ENCODE measurements around the gene PHLDB2. TPM values are rescaled to one million over a fixed set of nuclear protein-coding genes. Genes with fewer than 3 reads are reported as not detected.
A peak's percentile ranks its signal among the peaks of the same experiment; 100 is the strongest.

Gene PHLDB2
- total RNA-seq, 1 donor from 2014 or later = 43.5 TPM

DNA sequence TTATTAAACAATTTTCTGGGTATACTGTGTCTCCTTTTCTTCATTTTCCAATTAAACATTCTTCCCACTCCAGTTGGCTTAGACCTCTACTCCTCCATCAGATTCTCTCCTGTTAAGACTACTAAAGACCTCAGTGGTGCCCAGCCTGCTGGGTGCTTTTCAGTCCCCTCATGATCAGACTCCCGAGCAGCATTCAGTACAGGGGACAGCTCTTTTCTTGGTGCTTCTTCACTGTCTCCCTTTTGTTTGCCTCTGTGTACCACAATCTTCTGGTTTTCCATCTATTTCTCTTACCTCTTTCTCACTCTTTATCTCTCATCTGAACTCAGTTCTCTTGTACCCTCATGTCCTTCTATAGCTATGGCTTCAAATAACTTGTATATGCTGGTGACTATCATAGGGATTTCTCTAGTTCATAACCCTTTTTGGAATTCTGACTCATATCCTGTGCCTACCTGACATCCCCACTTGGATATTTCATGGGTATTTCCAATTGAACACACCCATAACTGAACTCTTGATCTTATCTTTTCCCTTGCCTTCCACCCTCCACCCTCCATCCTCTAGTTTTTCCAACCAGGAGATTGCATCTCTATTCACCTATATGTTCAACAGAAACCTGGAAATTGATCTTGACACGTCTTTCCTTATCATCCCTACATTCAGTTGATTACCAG is 64.2 kb downstream of the PHLDB2 start:
- peaks cover 8% of the 10 kb centered on the region for H3K4me1 Mint-ChIP-seq (ENCODE audit: unreplicated experiment)
- TF ChIP-seq, protein P1, sequence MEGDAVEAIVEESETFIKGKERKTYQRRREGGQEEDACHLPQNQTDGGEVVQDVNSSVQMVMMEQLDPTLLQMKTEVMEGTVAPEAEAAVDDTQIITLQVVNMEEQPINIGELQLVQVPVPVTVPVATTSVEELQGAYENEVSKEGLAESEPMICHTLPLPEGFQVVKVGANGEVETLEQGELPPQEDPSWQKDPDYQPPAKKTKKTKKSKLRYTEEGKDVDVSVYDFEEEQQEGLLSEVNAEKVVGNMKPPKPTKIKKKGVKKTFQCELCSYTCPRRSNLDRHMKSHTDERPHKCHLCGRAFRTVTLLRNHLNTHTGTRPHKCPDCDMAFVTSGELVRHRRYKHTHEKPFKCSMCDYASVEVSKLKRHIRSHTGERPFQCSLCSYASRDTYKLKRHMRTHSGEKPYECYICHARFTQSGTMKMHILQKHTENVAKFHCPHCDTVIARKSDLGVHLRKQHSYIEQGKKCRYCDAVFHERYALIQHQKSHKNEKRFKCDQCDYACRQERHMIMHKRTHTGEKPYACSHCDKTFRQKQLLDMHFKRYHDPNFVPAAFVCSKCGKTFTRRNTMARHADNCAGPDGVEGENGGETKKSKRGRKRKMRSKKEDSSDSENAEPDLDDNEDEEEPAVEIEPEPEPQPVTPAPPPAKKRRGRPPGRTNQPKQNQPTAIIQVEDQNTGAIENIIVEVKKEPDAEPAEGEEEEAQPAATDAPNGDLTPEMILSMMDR (conservative IDR thresholded peaks at IDR 0.05) = no peak
- H3K4me3 Mint-ChIP-seq = no peak overlapping the region
- no peaks in the 10 kb centered on the region for H3K9me3 Mint-ChIP-seq
- DNase-seq (ENCODE audit: extremely low spot score, unreplicated experiment) = no peak
- no peaks in the 10 kb centered on the region for H3K27me3 Mint-ChIP-seq
- peaks cover 36% of the 10 kb centered on the region for H3K36me3 Mint-ChIP-seq
- H3K27ac Mint-ChIP-seq = peak overlapping the region; percentile 26

DNA sequence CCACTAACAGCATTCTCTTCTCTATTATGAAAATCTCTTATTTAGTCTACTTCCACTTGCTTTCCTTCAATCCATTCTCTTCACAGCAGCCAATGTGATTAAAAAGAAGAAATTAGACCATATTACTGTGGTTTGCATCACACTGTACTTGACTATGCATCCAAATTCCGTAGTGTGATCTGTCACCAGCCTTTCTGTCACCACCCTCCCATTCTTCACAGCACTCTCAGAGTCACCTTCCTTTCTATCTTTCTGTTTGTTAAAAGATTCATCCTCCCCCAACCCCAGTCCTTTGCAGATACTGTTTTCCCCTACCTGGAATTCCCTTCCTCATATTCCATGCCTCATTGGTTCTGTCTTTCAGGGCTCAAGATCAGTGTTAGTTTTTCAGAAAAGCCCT is 64.7 kb downstream of the PHLDB2 start:
- no peaks in the 10 kb centered on the region for H3K27me3 Mint-ChIP-seq
- peak overlapping the region; percentile 26 for H3K27ac Mint-ChIP-seq
- no peaks in the 10 kb centered on the region for H3K9me3 Mint-ChIP-seq
- TF ChIP-seq, protein P1 (conservative IDR thresholded peaks at IDR 0.05) = no peak
- no peak for DNase-seq (ENCODE audit: extremely low spot score, unreplicated experiment)
- H3K4me3 Mint-ChIP-seq = no peak overlapping the region
- H3K4me1 Mint-ChIP-seq (ENCODE audit: unreplicated experiment) = peaks cover 8% of the 10 kb centered on the region
- peaks cover 39% of the 10 kb centered on the region for H3K36me3 Mint-ChIP-seq

DNA sequence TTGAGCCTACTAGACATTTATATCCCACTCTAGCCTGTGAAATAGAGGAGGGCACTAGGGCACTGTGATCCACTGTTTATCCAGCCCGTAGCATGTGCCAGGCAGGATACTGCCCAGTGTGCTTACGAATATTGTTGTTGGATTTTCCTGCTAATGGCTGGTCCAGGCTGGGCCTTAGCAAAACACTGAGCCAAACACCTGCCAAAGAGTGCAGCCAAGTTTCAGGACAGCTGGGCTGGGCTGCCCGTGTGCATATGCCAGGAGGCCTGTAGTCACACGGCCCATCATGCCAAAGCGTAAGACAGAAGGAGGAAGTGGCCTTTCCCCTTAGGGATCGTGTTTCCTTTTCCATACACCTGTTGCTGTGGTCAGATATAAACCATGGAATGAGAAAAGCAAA is 65.2 kb downstream of the PHLDB2 start:
- Mint-ChIP-seq H3K4me1 (ENCODE audit: unreplicated experiment) (peaks cover 8% of the 10 kb centered on the region), H3K36me3 (peaks cover 37% of the 10 kb centered on the region), H3K4me3 (no peak overlapping the region), H3K27ac (no peak overlapping the region), H3K9me3 (no peaks in the 10 kb centered on the region), H3K27me3 (no peaks in the 10 kb centered on the region)
- DNase-seq (ENCODE audit: extremely low spot score, unreplicated experiment) = no peak
- TF ChIP-seq, protein P1 (conservative IDR thresholded peaks at IDR 0.05) = no peak

DNA sequence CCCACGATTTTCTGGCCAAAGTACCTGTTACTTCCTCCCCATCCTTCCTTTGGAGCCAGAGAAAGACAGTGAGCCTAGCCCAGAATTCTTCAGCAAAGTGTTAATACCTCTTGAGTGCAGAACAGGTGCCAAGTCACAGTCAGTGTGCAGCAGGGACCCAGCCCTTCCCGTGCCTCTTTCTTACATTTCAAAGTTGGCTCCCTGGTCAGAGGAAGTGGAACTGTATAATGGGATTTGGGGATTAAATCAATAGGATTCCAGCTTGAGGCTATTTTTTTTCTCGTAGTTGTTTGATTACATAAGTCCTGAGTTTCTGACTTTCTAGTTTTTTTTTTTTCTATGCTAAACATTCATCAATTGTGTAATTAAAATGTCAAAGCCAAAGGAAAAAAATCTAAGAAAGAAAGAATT is 67.2 kb downstream of the PHLDB2 start:
- Mint-ChIP-seq H3K27me3 (no peaks in the 10 kb centered on the region), H3K9me3 (no peaks in the 10 kb centered on the region), H3K4me3 (no peak overlapping the region), H3K36me3 (peaks cover 29% of the 10 kb centered on the region), H3K4me1 (ENCODE audit: unreplicated experiment) (peaks cover 8% of the 10 kb centered on the region), H3K27ac (no peak overlapping the region)
- TF ChIP-seq, protein P1 (conservative IDR thresholded peaks at IDR 0.05) = no peak
- DNase-seq (ENCODE audit: extremely low spot score, unreplicated experiment) = no peak

DNA sequence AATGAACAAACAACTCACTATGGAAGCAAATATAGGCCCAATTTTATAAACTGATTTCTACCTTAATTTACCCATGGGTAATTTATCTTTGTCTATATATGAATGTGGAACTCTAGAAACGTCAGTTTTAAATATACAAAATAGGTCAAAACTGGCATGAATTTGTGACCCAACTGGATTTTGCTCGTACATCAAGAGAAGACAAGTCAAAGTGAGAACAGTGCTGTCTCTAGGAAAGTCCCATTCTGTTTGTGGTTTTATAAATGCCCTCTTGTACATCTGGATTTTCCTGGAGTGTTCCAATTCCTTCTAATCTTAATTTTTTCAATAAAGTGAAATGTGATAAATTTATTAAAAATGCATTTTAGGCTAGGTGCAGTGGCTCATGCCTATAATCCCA is 69.5 kb downstream of the PHLDB2 start:
- peaks cover 16% of the 10 kb centered on the region for H3K4me1 Mint-ChIP-seq (ENCODE audit: unreplicated experiment)
- H3K4me3 Mint-ChIP-seq = no peak overlapping the region
- peaks cover 16% of the 10 kb centered on the region for H3K36me3 Mint-ChIP-seq
- DNase-seq (ENCODE audit: extremely low spot score, unreplicated experiment) = no peak
- H3K9me3 Mint-ChIP-seq = no peaks in the 10 kb centered on the region
- H3K27me3 Mint-ChIP-seq = no peaks in the 10 kb centered on the region
- H3K27ac Mint-ChIP-seq = no peak overlapping the region
- TF ChIP-seq, protein P1 (conservative IDR thresholded peaks at IDR 0.05) = no peak

Data from type B pancreatic cell (in vitro differentiated cells).